GM12878 (cell line): ENCODE results near the gene LATS2. TPM values are rescaled to one million over a fixed set of nuclear protein-coding genes. Genes with fewer than 3 reads are reported as not detected.

Source experiments
- ATAC-seq: fragments of 200-7000 bp; cut with Tn5 transposase; 3 replicates; pipeline ENCODE4 v1.9.1; 2020; ENCODE audit warnings: mild to moderate bottlenecking, moderate library complexity
- BruUV-seq: library from RNA; stranded (reverse); fragments of 400-500 nt; replicated peaks from 2 replicates; lab custom pipeline; 2021; lab: Mats Ljungman, UMichigan
- CTCF ChIA-PET: fragments of 300-600 bp; sonication (Branson Sonifier 250); formaldehyde crosslinking; extraction: SDS; loops from one replicate; lab custom pipeline; 2021; ENCODE audit warnings: inconsistent platforms; lab: Yijun Ruan, JAX
- POLR2A ChIA-PET: fragments of 350-600 bp; formaldehyde crosslinking; extraction: SDS; loops from one replicate; lab custom pipeline; 2021; ENCODE audit warnings: inconsistent platforms; lab: Charles Lee
- RAD21 ChIA-PET: fragments of 300-600 bp; sonication (Branson Sonifier 250); formaldehyde crosslinking; loops from one replicate; lab custom pipeline; 2023; ENCODE audit warnings: antibody characterized with exemption; ENCODE audit not compliant: unreplicated experiment; lab: Charles Lee
- SMC1A ChIA-PET: fragments of 300-600 bp; sonication (Branson Sonifier 250); formaldehyde crosslinking; loops from one replicate; lab custom pipeline; 2023; ENCODE audit not compliant: unreplicated experiment, uncharacterized antibody; lab: Charles Lee
- DNase-seq: peaks from one replicate; pipeline ENCODE4 v3.0.0-alpha.2; 2011; ENCODE audit warnings: low read depth, low spot score
- FAIRE-seq: peaks from 3 replicates; lab custom pipeline; 2011; peaks lifted over from hg19 to GRCh38; lab: Jason Lieb, UNC
- H2AFZ ChIP-seq: 2 replicates; pipeline ENCODE4 v1.6.0; 2011; ENCODE audit warnings: low read depth, low read length, control low read depth; ENCODE audit not compliant: control insufficient read depth
- H3K27ac ChIP-seq: 2 replicates; pipeline ENCODE4 v1.5.1; 2011; ENCODE audit warnings: control low read depth; ENCODE audit not compliant: control insufficient read depth, insufficient read depth
- H3K27me3 ChIP-seq, 2 experiments: replicated peaks in 1 of 2; 2 replicates each; pipeline versions ENCODE4 v1.6.0 to v1.6.1; 2011; ENCODE audit warnings: low read length in 1 of 2; ENCODE audit not compliant: control insufficient read depth in 2 of 2, insufficient read depth in 2 of 2
- H3K36me3 ChIP-seq, 2 experiments: 2 replicates each; pipeline ENCODE4 v1.5.1; 2011; ENCODE audit warnings: low read length in 1 of 2; ENCODE audit not compliant: control insufficient read depth in 2 of 2, insufficient read depth in 2 of 2
- H3K4me1 ChIP-seq: 2 replicates; pipeline ENCODE4 v1.6.1; 2011; ENCODE audit warnings: mild to moderate bottlenecking, low read length, moderate library complexity, mixed read lengths; ENCODE audit not compliant: control insufficient read depth, insufficient read depth
- H3K4me2 ChIP-seq: 2 replicates; pipeline ENCODE4 v1.6.0; 2011; ENCODE audit warnings: control low read depth; ENCODE audit not compliant: control insufficient read depth, insufficient read depth
- H3K4me3 ChIP-seq: fragments of 200-600 bp; sonication (generic); 2 replicates; pipeline ENCODE4 v1.5.1; 2016
- H3K79me2 ChIP-seq: 2 replicates; pipeline ENCODE4 v1.6.0; 2011; ENCODE audit warnings: low read length; ENCODE audit not compliant: control insufficient read depth, insufficient read depth
- H3K9ac ChIP-seq: 2 replicates; pipeline ENCODE4 v1.8.0; 2011; ENCODE audit warnings: low read length, control low read depth, mixed read lengths; ENCODE audit not compliant: control insufficient read depth, insufficient read depth
- H3K9me3 ChIP-seq: replicated peaks from 3 replicates; pipeline ENCODE4 v1.5.1; 2011; ENCODE audit warnings: mild to moderate bottlenecking, low read length; ENCODE audit not compliant: control insufficient read depth, insufficient read depth
- H4K20me1 ChIP-seq: 2 replicates; pipeline ENCODE4 v1.6.0; 2011; ENCODE audit not compliant: control insufficient read depth, insufficient read depth
- BCL3 ChIP-seq: IDR thresholded peaks from 2 replicates; pipeline ENCODE4 v1.6.1; 2011; ENCODE audit warnings: borderline replicate concordance, low read depth, mild to moderate bottlenecking, moderate library complexity, low read length; ENCODE audit not compliant: insufficient read depth, poor library complexity, severe bottlenecking
- ETV6 ChIP-seq, 2 experiments: fragments of 450-650 bp in 1 of 2; IDR thresholded peaks in 1 of 2; conservative IDR thresholded peaks in 1 of 2; 2 replicates each; pipeline ENCODE4 v1.6.1; 2014; ENCODE audit warnings: antibody characterized with exemption in 1 of 2, borderline replicate concordance in 1 of 2, low read depth in 1 of 2, mild to moderate bottlenecking in 1 of 2, moderate library complexity in 1 of 2
- FOS ChIP-seq: IDR thresholded peaks from 3 replicates; pipeline ENCODE4 v1.6.1; 2011; ENCODE audit warnings: borderline replicate concordance; ENCODE audit not compliant: insufficient read length; ENCODE audit errors: extremely low read depth
- HDAC6 ChIP-seq: fragments of 200-600 bp; sonication (generic); IDR thresholded peaks from one replicate; pipeline ENCODE4 v1.8.0; 2017; ENCODE audit warnings: antibody characterized with exemption; ENCODE audit not compliant: unreplicated experiment
- JUNB ChIP-seq: IDR thresholded peaks from 2 replicates; pipeline ENCODE4 v1.6.1; 2016; ENCODE audit warnings: antibody characterized with exemption, mild to moderate bottlenecking
- NR2F1 ChIP-seq: fragments of 450-650 bp; conservative IDR thresholded peaks from 2 replicates; pipeline ENCODE4 v1.6.1; 2017; ENCODE audit warnings: mild to moderate bottlenecking
- POLR2A ChIP-seq: IDR thresholded peaks from 2 replicates; pipeline ENCODE4 v1.6.1; 2011; ENCODE audit warnings: low read depth, mild to moderate bottlenecking, low read length
- SMAD5 ChIP-seq: IDR thresholded peaks from 2 replicates; pipeline ENCODE4 v1.6.1; 2016; ENCODE audit warnings: antibody characterized with exemption, low read depth
- SUPT20H ChIP-seq: IDR thresholded peaks from 2 replicates; pipeline ENCODE4 v1.6.1; 2011; ENCODE audit warnings: low read depth, mild to moderate bottlenecking, low read length, moderate library complexity, borderline replicate concordance; ENCODE audit not compliant: control insufficient read depth
- YY1 ChIP-seq: IDR thresholded peaks from 2 replicates; pipeline ENCODE4 v1.6.1; 2011; ENCODE audit warnings: low read depth, mild to moderate bottlenecking, low read length
- ZBED1 ChIP-seq: IDR thresholded peaks from 2 replicates; pipeline ENCODE4 v1.6.1; 2016; ENCODE audit warnings: borderline replicate concordance
- ZNF274 ChIP-seq: IDR thresholded peaks from one replicate; pipeline ENCODE4 v1.8.0; 2011; ENCODE audit not compliant: insufficient read length, insufficient read depth
- ZZZ3 ChIP-seq: IDR thresholded peaks from 2 replicates; pipeline ENCODE4 v1.6.1; 2011; ENCODE audit warnings: low read depth; ENCODE audit not compliant: control insufficient read depth, insufficient read length
- WGBS: methylation state at CpG from one replicate; pipeline ENCODE4 v1.1.6; 2016; ENCODE audit warnings: low lambda C conversion rate; ENCODE audit not compliant: insufficient replicate concordance, insufficient coverage; ENCODE audit errors: missing lambda C conversion rate; 5-methylcytosine and 5-hydroxymethylcytosine counted together
- in situ Hi-C: fragments of 300-500 bp; cut with MboI; formaldehyde crosslinking; loops from 9 replicates; pipeline ENCODE4 v1.14.3; 2018; ENCODE audit warnings: mixed read lengths
- intact Hi-C: fragments of 100-400 bp; cut with micrococcal nuclease; formaldehyde crosslinking; loops from one replicate; pipeline ENCODE4 v1.14.2; 2022; ENCODE audit not compliant: unreplicated experiment
- polyA plus RNA-seq, 11 experiments: library from polyadenylated mRNA; depleted of rRNA in 4 of 11; unstranded in 6 of 11; stranded (reverse) in 5 of 11; fragments of >200 nt; fragmentation: Nextera tagmentation in 4 of 11; fragmentation: Illumina TruSeq in 1 of 11; extraction: Ambion mirVana in 4 of 11; extraction: Trizol in 1 of 11; gene quantifications; 1 replicate in 1 of 11; 2 replicates in 10 of 11; pipeline versions ENCODE4 v1.2.1 to v1.2.3, GENCODE V29; 2011 to 2016; ENCODE audit warnings: inconsistent platforms in 2 of 11, missing spikeins in 2 of 11, low read depth in 1 of 11
- total RNA-seq, 4 experiments: library from RNA; depleted of rRNA in 3 of 4; stranded (reverse); fragments of >200 nt in 3 of 4; fragmentation: Illumina TruSeq in 1 of 4; extraction: Trizol in 1 of 4; gene quantifications; 2 replicates each; pipeline versions ENCODE4 v1.2.1 to v1.2.3, GENCODE V29; 2013 to 2021
- TF ChIP-seq, protein P1 (sequence below): fragments of 450-650 bp; IDR thresholded peaks from 2 replicates; pipeline ENCODE4 v1.6.1; 2017; ENCODE audit warnings: low read depth, mild to moderate bottlenecking, moderate library complexity
- TF ChIP-seq, protein P2 (sequence below): IDR thresholded peaks from 2 replicates; pipeline ENCODE4 v1.6.1; 2011; ENCODE audit warnings: low read depth, mild to moderate bottlenecking, low read length, moderate library complexity, borderline replicate concordance; ENCODE audit errors: extremely low read depth

LATS2 gene
- total and polyA plus RNA-seq, 10 of the 15 experiments (the other 5 are each of a cell fraction or from before 2014, with no cell fraction given), result 0.90 to 7.8 (median 2.0) TPM

GRCh38 chr13:20990910-20991525 lies 70.4 kb downstream of the LATS2 start (continued):
- TF ChIP-seq BCL3 (no peak), FOS (no peak), NR2F1 (no peak), ETV6 (conservative IDR thresholded peaks at IDR 0.05 in 1 of 2, IDR thresholded peaks at IDR 0.05 in 1 of 2; ENCODE audit: borderline replicate concordance in 1 of 2, low read depth in 1 of 2) (no peak), ZZZ3 (no peak), HDAC6 (no peak)
- TF ChIP-seq, protein P1, sequence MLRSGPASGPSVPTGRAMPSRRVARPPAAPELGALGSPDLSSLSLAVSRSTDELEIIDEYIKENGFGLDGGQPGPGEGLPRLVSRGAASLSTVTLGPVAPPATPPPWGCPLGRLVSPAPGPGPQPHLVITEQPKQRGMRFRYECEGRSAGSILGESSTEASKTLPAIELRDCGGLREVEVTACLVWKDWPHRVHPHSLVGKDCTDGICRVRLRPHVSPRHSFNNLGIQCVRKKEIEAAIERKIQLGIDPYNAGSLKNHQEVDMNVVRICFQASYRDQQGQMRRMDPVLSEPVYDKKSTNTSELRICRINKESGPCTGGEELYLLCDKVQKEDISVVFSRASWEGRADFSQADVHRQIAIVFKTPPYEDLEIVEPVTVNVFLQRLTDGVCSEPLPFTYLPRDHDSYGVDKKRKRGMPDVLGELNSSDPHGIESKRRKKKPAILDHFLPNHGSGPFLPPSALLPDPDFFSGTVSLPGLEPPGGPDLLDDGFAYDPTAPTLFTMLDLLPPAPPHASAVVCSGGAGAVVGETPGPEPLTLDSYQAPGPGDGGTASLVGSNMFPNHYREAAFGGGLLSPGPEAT, result no peak

DNA sequence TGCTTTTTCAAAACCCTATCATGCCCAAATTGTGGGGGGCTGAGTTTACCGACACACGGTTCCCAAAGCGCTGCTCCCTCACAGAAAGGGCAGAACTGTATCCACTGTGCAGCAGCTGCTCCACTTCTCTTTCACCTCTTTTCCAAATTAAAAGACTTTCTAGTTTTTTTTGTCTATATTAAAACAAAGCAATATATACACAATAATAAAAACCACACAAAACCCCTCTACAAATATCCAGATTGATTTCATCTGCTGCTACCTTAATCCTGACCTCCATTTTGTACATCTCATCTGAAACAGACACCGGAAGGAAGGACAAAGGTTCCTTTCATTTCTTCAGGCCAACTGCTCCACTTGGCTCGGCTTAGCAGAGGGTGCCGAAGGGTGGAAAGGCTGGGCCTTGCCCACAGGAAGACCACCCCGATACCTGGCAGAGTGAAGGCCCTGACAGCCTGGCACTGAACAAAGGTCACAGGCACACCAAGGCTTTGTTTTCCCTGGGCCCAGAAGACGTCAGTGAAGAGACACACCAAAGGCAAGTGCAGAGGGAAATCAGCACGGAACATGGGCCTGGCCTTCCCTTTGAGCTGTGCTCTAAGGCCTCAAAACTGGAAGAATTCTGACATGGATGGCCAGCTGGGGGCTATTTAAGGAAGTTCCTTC lies 71.6 kb downstream of the LATS2 start:
- H3K27ac ChIP-seq, result no peak overlapping the region
- ChIA-PET RAD21 (no interaction called here), POLR2A (no interaction called here), SMC1A (no interaction called here), CTCF (no interaction called here)
- no peak overlapping the region for H3K4me2 ChIP-seq
- in situ Hi-C loops (no loop called here), intact Hi-C loops (no loop called here)
- TF ChIP-seq ZNF274 (no peak), NR2F1 (no peak), BCL3 (no peak), JUNB (no peak), SMAD5 (no peak), POLR2A (no peak), SUPT20H (no peak), YY1 (no peak), ZBED1 (no peak)
- TF ChIP-seq, protein P2, sequence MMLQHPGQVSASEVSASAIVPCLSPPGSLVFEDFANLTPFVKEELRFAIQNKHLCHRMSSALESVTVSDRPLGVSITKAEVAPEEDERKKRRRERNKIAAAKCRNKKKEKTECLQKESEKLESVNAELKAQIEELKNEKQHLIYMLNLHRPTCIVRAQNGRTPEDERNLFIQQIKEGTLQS, result no peak
- no peak overlapping the region for H3K9ac ChIP-seq
- H3K9me3 ChIP-seq, result no peaks in the 10 kb centered on the region
- H3K27me3 ChIP-seq, result no peaks in the 10 kb centered on the region
- DNase-seq (no peak), FAIRE-seq (no peak), ATAC-seq (no peak)
- WGBS, result 77% methylated on average over 9 of the region's 9 CpGs
- H3K4me1 ChIP-seq, result no peaks in the 10 kb centered on the region
- BruUV-seq, result no TSS peak
- no peaks in the 10 kb centered on the region for H3K79me2 ChIP-seq
- H3K4me3 ChIP-seq, result no peak overlapping the region
- H4K20me1 ChIP-seq, result no peaks in the 10 kb centered on the region
- no peak overlapping the region for H2AFZ ChIP-seq
- H3K36me3 ChIP-seq, result peaks cover 0 to 5% of the 10 kb centered on the region in 2 experiments; a peak in 2 of 4 replicates
